NCI-H1048 (cell line): Measurements from ENCODE around the gene IER3IP1.
A peak's percentile ranks its signal among the peaks of the same experiment; 100 is the strongest.
"Not testable (repeated sequence)": the region's sequence is repeated elsewhere in the genome, so short reads cannot be mapped to it uniquely, and the experiment has no call there.

Source experiments
- DNase-seq: peaks from one replicate; lab custom pipeline; 2025; lab: John Stamatoyannopoulos, UW

IER3IP1 gene, protein sequence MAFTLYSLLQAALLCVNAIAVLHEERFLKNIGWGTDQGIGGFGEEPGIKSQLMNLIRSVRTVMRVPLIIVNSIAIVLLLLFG

DNA sequence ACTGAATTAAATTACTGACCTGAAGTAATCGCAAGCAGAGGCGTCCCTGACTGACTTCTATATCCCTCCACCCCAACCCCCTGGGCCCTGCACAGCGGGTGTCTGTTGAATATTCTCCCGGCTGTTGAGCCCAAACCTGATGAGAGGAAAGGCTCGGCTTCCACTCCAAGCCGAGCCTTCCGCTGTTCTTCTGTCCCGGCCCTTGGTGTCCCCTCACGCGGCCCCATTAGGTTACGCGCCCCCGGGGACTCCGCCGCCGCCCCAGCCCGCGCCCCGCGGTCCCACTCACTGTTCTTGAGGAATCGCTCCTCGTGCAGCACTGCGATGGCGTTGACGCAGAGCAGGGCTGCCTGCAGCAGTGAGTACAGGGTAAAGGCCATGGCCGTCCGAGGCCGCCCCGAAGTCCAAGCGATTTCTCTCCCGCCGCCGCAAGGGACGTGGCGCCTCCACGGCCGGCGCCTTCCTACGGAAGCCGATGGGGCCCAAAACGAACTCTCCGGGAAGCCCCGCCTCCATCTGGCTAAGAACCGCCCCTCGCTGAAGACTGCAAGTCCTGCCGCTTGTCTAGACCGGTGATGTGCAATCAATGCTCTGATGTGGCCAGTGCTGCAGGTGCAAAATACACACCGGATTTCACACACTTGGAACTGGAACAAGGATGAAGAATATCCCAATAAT is at the start of gene IER3IP1:
Gene IER3IP1 (minus strand): TSS at position 467 of the 678 bp plus-strand sequence. CDS start 87 bp downstream, at position 380.
- peak; percentile 64 for DNase-seq

DNA sequence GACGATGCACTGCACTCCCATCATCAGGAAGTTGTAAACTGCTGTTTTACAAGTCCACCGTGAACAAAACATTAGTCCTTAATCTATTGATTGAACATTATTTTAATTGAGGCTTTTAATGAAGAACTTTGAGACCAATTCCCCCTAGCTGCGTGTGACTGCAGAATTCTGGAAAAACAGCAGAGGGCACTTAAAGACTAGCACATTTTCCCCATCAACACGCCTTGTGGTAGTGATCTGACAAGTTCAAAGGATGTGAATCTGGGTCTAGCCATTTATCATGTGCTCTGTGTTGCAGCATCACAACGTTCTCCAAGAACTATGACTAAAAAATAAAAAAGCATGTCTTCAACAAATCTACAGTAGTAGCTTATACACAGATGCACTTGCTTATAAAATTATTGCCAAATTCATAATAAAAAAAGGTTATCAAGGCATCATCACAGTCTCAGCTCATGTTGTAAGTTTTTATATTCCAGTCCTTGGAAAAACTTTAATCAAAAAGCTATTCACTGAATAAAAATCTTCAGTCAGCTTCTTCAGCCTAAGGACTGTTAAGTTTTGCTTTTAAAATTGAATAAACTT is 39.5 kb upstream of the IER3IP1 start:
- DNase-seq = no peak

DNA sequence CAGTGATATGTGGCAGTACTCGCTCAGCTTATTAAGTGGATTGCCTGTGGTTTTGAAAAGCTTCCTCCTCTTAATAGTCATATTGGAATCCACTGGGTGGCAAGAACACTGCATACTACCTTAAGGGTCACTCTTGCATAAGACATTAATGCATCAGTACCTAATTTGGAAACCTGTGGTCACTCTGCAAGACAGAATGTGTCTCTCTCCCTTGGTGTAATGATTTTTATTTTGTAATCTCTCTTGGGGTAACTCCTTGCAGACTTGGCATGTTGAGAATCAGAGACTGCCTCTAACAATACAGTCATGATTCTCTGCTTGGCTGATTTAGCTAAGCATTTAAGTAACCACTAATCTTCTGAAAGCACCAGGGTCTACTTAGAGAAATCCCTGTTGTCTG is 33.0 kb upstream of the IER3IP1 start:
- DNase-seq = no peak

DNA sequence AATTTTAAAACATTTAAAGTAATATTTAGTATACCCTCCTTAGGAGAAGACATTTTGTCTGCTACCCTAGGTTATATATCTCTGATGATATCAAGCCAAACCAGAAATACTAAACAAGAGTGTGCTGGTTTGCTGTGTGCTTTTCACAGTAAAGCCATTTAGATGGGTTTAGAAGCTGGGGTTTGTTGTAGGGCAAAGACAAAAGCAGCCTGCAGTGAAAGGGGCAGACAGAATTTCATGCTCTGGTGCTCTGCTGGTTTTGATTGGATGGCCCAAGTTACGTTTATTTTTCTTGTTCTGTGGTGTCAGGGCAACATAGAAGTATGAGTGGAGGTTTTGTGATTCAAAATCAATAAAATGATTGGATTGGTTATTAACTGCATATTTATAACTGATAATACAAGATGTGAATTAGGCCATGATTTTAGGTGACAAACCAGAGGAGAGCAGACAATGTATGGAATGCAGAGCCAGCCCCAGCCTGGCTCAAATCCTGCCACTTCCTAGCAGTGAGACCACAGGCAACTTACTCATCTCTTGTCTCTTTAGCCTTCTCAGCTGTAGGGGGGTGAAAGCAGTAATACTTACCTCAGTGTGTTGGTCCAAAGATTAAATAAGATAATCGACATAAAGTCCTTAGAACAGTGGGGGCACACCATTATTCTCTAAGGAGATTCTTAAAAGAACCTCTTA is 30.9 kb upstream of the IER3IP1 start:
- no peak for DNase-seq

DNA sequence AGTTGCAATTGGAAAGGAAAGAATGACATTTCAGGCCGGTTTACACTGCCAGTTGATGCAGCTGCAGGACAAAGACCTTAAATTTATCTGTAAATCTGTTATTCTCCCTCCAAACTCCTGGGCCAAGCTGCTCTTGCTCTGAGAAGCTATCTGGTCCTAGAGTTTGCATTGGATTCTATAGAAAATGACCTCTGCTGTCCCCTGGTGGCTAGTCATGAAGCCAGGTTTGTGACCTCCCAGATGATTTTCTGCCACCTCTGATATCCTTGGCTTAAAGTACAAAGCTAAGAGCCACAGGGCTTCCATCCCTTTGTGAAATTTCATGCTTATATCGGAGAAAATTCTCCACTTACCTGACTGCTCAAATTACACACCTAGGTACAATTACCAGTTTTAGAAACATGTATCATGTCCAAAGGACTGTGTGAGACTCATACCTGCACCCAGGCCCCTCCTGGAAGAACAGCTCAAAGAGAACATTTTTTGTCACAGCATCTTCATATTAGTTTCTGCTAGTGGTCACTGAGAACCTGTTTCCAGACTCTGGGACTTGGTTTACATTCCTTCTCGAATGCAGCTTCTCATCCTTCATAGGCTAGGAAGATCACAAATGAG is 28.9 kb upstream of the IER3IP1 start:
- DNase-seq = no peak

DNA sequence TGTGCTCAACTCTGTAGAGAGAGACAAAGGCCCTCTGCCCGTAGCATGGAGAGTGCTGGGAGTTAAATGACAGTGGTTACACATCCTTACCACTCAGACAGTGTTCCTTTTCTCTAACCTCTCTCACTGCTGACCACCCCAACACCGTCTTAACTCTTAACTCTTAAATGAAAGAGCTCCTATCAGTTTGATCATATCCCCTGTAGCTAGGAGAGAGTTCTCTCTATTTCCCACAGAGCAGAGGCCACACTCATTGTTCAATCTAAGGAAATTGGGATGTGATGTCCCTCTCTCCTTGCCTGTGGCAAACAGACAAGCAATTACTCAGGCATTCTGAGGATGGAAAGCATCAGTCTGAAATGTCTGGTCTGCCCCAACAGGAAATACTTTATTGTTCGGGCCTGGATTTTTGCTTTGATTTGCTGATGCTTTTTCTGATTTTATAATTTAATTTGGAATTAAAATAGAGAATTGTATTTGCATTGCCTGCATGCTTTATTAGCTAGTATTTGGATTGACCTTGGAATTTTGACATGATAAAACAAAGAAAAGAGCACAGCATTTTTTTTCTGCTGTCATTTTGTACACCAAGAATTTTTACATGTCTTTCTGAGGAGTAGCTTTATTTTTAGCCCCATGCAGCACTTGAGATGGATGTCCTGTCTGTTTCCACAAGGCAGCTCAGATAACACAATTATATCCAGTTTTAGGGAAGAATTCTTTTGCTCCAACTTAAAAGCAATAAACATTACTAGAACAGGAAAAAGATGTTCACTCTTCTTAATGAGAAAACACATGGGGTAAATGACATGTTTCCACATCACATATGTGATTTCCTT is 27.7 kb upstream of the IER3IP1 start:
- DNase-seq = no peak

DNA sequence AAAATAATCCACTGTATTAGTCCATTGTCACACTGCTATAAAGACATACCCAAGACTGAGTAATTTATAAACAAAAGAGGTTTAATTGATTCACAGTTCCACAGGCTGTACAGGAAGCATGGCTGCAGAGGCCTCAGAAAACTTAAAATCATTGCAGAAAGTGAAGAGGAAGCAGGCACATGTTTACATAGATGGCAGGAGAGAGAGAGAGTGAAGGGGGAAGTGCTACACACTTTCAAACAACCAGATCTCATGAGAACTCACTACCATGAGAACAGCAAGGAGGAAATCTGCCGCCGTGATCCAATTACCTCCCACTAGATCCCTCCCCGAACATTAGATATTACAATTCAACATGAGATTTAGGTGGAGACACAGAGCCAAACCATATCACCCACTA is 19.8 kb upstream of the IER3IP1 start:
- not testable (repeated sequence) for DNase-seq

DNA sequence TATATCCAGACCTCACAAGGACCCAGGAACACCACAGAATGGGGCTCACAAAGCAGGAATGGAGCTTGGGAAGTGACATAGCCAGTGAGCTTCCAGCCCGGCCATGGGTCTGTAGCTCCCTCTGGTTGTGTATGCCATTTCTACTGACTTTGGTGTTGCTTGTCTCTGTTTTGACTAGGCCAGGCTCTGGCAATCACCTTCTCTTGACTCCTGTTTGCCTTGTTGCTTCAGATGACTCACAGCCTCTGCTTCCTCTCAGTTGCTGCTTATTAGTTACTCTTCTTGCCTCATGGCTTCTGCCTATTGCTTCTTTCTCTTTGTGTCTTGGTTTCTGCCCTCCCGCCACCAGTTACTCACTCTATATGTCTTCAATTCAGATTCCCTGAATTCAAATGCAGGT is 15.8 kb upstream of the IER3IP1 start:
- no peak for DNase-seq

DNA sequence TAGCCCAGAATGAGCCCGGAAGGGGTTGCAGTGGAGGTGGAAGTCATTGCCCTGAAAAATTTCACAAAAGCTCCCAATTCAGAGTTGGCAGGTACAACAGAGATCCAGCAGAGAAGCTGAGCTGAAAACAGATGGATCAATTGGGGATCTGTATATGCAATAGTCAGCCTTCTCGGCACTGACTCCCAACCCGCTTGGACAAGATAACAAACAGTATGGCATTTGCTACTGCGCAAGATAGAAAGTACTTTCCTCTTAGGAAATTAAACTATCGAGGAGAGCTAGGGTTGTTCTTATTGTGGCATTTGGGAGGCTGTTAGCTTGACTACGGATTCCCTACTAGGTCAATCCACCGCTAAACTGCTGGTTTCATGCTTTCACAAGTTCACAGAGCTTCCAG is 11.6 kb upstream of the IER3IP1 start:
- no peak for DNase-seq

DNA sequence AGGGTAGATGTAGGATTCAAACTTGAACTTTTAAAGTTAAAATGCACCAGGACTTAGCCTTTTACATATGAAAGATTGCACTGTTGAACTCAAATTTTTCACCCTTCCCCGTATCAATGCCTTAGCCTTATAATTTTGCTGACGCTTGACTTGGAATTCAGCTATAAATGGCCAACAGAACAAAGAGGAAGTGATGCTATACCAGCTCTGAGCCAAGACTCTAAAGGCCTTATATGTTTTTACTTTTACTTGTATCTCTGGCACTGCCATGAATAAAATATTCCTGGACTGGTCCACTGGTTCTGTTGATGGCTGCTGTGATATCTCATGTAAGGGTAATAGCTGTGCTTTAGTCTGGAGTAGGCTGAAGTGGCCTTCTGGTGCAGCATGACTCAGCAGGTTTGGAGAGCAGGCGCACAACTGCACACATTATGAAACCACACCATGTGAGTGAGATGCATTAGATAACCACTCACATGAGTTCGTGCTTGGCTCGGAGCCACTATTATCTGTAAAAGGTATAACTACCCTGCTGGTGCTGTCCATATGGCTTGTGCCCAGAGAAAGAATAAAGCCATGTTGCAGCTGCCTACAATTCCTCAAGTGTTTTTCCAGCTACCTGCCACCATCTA is 8.4 kb upstream of the IER3IP1 start:
- no peak for DNase-seq

DNA sequence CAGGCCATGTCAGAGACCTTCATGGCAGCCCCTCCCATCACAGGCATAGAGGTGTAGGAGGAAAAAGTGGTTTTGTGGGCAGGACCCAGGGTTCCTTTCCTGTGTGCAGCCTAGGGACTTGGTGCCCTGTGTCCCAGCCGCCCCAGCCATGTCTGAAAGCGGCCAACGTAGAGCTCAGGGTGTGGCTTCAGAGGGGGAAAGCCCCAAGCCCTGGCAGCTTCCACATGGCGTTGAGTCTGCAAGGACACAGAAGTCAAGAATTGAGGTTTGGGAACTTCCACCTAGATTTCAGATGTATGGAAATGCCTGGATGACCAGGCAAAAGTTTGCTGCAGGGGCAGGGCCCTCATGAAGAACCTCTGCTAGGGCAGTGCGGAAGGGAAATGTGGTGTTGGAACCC is 6.0 kb upstream of the IER3IP1 start:
- DNase-seq = not testable (repeated sequence)

DNA sequence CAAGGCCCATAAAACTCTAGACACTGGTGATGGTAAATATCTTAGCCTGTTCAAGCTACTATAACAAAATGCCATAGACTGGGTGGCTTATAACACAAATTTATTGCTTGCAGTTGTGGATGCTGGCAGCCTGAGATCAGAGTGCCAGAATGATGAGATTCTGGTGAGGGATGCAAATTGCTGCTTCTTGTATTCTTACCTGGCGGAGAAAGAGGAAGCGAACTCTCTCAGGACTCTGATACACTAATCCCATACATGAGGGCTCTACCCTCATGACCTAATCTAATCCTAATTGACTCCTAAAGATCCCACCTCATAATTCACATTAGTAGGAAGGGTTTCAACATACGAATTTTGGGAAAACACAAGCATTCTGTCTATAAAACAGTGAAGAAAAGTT is 4.6 kb upstream of the IER3IP1 start:
- DNase-seq = no peak

DNA sequence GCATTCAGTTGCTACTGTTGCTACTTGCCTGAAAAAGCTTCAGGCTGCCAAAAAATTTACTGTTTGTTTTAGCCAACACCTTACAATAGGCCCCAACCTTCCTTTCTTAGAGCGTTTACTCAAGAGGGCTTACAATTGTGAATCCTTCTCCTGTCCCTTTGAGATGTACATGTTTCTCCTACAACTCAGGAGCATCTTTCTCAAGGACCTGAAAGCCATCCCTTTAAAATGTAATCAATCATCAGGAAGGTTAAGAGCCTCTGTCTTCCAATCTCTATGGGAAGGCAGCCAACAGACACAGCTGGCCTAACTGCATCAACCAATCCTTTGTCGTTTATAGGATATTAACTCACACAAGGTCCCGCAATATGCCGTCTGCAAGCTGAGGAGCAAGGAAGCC is 3.4 kb upstream of the IER3IP1 start:
- DNase-seq = no peak

DNA sequence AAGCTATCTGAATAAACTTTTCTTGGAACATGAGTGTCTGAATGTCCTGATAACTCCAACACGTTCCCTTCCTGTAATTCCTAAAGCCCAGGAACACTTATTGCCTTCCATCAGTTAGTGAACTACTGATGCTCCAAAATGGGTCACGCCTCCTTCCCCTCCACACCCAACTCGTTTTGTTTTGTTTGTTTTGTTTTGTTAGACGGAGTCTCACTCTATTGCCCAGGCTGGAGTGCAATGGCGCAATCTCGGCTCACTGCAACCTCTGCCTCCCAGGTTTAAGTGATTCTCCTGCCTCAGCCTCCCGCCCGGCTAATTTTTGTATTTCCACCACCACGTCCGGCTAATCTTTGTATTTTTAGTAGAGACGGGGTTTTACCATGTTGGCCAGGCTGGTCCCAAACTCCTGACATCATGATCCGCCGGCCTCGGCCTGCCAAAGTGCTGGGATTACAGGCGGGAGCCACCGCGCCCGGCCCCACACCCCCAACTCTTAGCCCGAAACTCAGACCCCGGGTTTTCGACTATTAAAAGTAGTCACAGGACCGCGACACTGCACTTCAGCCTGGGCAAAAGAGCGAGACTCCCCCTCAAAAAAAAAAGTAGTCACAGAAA is 774 bp downstream of the IER3IP1 start:
- DNase-seq = no peak

DNA sequence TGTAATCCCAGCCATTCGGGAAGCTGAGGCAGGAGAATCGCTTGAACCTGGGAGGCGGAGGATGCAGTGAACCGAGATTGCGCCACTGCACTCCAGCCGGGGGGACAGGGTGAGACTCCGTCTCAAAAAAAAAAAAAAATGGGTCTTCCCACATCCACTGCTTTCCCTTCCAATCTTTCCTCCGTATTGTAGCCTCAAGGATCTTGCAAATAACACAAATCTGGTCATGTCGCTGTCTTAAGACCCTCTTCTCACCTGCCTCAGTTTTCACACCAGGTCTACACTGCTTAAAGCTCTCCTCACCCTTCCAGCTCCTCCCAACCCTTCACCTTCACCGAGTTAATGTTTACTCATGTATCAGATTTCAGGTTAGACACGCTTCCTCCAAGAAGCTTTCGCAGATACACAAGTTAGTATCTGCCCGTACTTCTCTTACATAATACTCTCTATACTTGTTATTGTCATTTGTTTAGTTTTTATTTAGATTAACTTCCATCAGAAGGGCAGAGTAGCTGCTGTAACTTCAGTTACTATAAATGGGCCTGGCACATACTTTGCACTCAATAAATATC is 1.5 kb downstream of the IER3IP1 start:
- DNase-seq = no peak

DNA sequence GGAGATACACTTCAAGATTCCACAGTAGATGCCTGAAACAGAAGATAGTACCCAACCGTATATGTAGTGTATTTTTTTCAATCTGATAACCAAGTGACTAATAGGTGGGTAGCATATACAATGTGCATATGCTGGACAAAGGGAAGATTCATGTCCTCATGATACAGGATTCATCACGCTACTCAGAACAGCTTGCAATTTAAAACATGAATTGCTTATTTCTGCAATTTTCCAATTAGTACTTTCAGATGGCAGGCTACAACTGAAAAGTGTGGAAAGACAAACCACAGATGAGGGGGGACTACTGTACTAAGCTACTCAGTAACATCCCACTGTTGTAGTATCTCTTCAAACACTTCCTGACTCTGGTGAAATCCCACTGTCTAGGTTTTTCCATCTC is 3.7 kb downstream of the IER3IP1 start:
- DNase-seq = no peak

DNA sequence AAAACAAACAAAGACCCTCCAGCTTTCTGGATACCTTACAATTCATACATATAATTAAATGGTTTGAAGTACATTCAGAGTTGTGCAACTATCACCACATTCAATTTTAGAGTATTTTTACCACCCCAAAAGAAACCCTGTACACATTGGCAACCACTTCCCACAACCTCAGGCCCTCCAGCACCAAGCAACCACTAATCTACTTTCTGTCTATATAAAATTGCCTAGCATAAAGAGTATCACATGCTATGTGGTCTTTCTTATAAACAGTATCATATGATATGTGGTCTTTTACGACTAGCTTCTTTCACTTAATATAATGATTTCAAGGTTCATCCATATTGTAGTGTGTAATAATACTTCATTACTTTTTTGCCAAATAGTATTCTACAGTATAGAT is 7.3 kb downstream of the IER3IP1 start:
- no peak for DNase-seq

DNA sequence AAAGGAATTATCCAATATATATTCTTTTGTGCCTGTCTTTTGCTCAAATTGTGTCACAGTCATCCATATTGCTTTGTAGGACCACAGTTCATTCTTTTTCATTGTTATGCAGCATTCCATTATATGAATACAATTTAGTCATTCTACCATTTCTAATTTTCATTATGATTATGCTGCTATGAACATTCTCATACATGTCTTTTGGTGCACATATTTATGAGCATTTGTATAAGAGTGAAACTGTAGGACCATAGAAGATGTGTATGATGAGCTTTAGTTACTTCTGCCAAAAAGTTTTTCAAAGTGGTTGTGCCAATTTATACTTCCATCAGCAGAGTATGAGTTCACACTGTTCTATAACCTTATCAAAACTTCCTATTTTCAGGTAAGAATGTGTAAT is 7.7 kb downstream of the IER3IP1 start:
- no peak for DNase-seq

DNA sequence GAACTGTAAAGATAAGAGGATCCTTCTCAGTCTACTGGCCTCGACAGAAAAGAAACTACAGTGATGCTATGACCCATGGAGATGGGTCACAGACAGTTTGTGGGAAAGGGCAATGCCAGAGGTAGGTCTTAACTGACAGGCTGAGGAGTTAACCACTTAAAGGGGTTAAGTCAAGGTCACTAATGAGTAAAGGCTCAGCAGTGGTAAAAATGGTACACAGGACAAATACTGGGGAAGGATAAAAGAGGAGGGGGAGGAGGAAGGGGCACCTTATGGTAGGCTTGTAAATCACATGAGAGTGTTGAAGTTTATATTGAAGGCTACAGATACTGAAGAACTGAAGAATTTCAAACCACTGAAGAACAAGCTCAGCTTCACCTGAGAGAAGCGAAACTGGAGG is 9.9 kb downstream of the IER3IP1 start:
- no peak for DNase-seq

DNA sequence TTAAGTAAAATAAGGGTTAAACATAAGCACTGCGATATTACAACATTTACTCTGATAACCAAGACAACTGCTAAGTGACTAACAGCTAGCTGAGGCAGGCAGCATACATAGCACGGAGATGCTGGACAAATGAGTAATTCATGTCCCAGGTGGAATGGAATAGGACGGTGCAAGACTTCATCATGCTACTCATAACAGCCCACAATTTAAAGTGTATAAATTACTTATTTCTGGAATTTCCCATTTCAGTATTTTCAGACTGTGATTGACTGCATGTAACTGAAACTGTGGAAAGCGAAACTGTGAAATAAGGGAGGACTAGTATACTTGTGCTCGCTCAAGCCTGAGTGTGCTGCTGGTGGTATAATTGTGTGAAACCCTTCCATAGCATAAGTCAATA is 12.9 kb downstream of the IER3IP1 start:
- no peak for DNase-seq

DNA sequence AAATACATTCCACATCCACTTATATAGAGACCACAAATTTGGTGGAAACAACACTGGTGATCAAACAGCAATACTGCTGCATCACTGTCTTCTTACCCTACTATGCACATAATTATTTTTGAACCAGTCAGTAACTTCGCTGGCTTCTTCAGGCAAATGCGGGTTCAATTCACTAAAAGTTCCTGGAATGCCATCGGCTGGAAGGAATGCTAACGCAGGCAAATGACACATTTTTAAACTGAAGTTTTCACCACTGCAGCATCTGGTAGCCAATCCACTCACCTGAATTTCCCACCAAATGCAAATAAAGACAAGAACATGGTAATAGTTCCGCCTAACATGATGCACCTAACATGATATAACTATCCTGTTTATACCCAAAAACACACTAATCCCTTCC is 15.9 kb downstream of the IER3IP1 start:
- no peak for DNase-seq
